Neural progenitor cell (in vitro differentiated cells): ENCODE measurements around the gene TRAK1.

Source experiments
- CTCF ChIP-seq: fragments of 200-600 bp; sonication (generic); IDR thresholded peaks from 2 replicates; pipeline ENCODE4 v1.5.1; 2017; ENCODE audit warnings: antibody characterized with exemption, mild to moderate bottlenecking
- EZH2 ChIP-seq: fragments of 200-600 bp; sonication (generic); IDR thresholded peaks from 2 replicates; pipeline ENCODE4 v1.6.1; 2017; ENCODE audit warnings: antibody characterized with exemption, mild to moderate bottlenecking, moderate library complexity
- EZH2phosphoT487 ChIP-seq: fragments of 200-600 bp; sonication (generic); IDR thresholded peaks from 2 replicates; pipeline ENCODE4 v1.6.1; 2017; ENCODE audit warnings: antibody characterized with exemption

- TF ChIP-seq CTCF: no peak
- no peak for TF ChIP-seq EZH2
- no peak for TF ChIP-seq EZH2phosphoT487
Observed at GRCh38 chr3:42265059-42265991, 174.2 kb downstream of the TRAK1 start.
